Hepatocyte (in vitro differentiated cells): Measurements from ENCODE around the gene ATXN1.

Experiments
- CTCF ChIP-seq: fragments of 200-600 bp; sonication (generic); IDR thresholded peaks from 2 replicates; pipeline ENCODE4 v1.5.1; 2016; ENCODE audit warnings: antibody characterized with exemption, mild to moderate bottlenecking; ENCODE audit not compliant: poor library complexity
- EZH2 ChIP-seq: fragments of 200-600 bp; sonication (generic); IDR thresholded peaks from 2 replicates; pipeline ENCODE4 v1.6.1; 2016; ENCODE audit warnings: antibody characterized with exemption, mild to moderate bottlenecking, borderline replicate concordance
- EZH2phosphoT487 ChIP-seq: fragments of 200-600 bp; sonication (generic); IDR thresholded peaks from one replicate; pipeline ENCODE4 v1.6.1; 2018; ENCODE audit warnings: antibody characterized with exemption, mild to moderate bottlenecking, low read depth, moderate library complexity; ENCODE audit not compliant: unreplicated experiment, severe bottlenecking

- TF ChIP-seq CTCF (no peak), EZH2 (no peak), EZH2phosphoT487 (no peak)
These were observed 393.7 kb downstream of the ATXN1 start for GRCh38 chr6:16367571-16367970.
